H1 (cell line): ENCODE measurements around the gene CXCL16. TPM values are rescaled to one million over a fixed set of nuclear protein-coding genes. Genes with fewer than 3 reads are reported as not detected.
"Not testable (repeated sequence)": the region's sequence is repeated elsewhere in the genome, so short reads cannot be mapped to it uniquely, and the experiment has no call there.

Experiments used
- CTCF ChIA-PET: fragments of 300-600 bp; sonication (Branson Sonifier 250); formaldehyde crosslinking; loops from one replicate; lab custom pipeline; 2021; ENCODE audit not compliant: partially characterized antibody; lab: Charles Lee
- POLR2A ChIA-PET: fragments of 300-600 bp; sonication (Branson Sonifier 250); formaldehyde crosslinking; loops from one replicate; lab custom pipeline; 2021; ENCODE audit warnings: inconsistent platforms; ENCODE audit not compliant: partially characterized antibody; lab: Charles Lee
- DNase-seq, 2 experiments: peaks; one replicate each; pipeline versions ENCODE4 v3.0.0 to v3.0.0-alpha.2; 2010 to 2022; ENCODE audit warnings: low spot score in 2 of 2, low read depth in 1 of 2, mixed read lengths in 1 of 2
- FAIRE-seq: peaks from 2 replicates; lab custom pipeline; 2011; peaks lifted over from hg19 to GRCh38; lab: Jason Lieb, UNC
- H2AFZ ChIP-seq: 2 replicates; pipeline ENCODE4 v1.8.1; 2012; ENCODE audit warnings: low read length, inconsistent platforms
- H2AK5ac ChIP-seq: 2 replicates; pipeline ENCODE4 v1.6.1; 2013; ENCODE audit warnings: low read depth, low read length
- H2BK120ac ChIP-seq: replicated peaks from 2 replicates; pipeline ENCODE3; 2013; ENCODE audit warnings: low read depth, low read length, inconsistent platforms
- H2BK12ac ChIP-seq: 2 replicates; pipeline ENCODE4 v1.6.1; 2013; ENCODE audit warnings: low read depth, low read length
- H2BK15ac ChIP-seq: 2 replicates; pipeline ENCODE4 v1.6.1; 2013; ENCODE audit warnings: low read length
- H2BK20ac ChIP-seq: 2 replicates; pipeline ENCODE4 v1.6.1; 2013; ENCODE audit warnings: low read length
- H2BK5ac ChIP-seq: 2 replicates; pipeline ENCODE4 v1.6.1; 2013; ENCODE audit warnings: low read depth, low read length
- H3K14ac ChIP-seq: 2 replicates; pipeline ENCODE4 v1.6.1; 2013; ENCODE audit warnings: inconsistent platforms; ENCODE audit not compliant: insufficient read length
- H3K18ac ChIP-seq: 2 replicates; pipeline ENCODE4 v1.6.1; 2013; ENCODE audit warnings: low read length; ENCODE audit errors: extremely low read depth
- H3K23ac ChIP-seq: 2 replicates; pipeline ENCODE4 v1.6.1; 2013; ENCODE audit warnings: inconsistent platforms; ENCODE audit not compliant: insufficient read length
- H3K23me2 ChIP-seq: 2 replicates; pipeline ENCODE4 v1.6.1; 2013; ENCODE audit warnings: low read depth, low read length
- H3K27ac ChIP-seq: 2 replicates; pipeline ENCODE4 v1.6.1; 2011; ENCODE audit warnings: low read depth, low read length, inconsistent platforms
- H3K27me3 ChIP-seq, 4 experiments: replicated peaks in 1 of 4; 1 replicate in 1 of 4; 2 replicates in 3 of 4; pipeline versions ENCODE4 v1.6.1 to v1.8.1; 2011 to 2013; ENCODE audit warnings: low read length in 3 of 4, mild to moderate bottlenecking in 3 of 4, inconsistent platforms in 2 of 4, mixed read lengths in 2 of 4, moderate library complexity in 1 of 4; ENCODE audit not compliant: control insufficient read depth in 3 of 4, insufficient read depth in 3 of 4; ENCODE audit errors: extremely low read depth in 1 of 4
- H3K36me3 ChIP-seq, 4 experiments: 2 replicates each; pipeline versions ENCODE4 v1.6.1 to v1.8.1; 2011 to 2013; ENCODE audit warnings: mild to moderate bottlenecking in 4 of 4, low read length in 3 of 4, moderate library complexity in 2 of 4, control low read depth in 1 of 4, inconsistent platforms in 1 of 4; ENCODE audit not compliant: insufficient read depth in 4 of 4, control insufficient read depth in 2 of 4
- H3K4ac ChIP-seq: replicated peaks from 2 replicates; pipeline ENCODE3; 2013; ENCODE audit warnings: low read length, low read depth, mixed read lengths, inconsistent platforms; ENCODE audit not compliant: insufficient read length
- H3K4me1 ChIP-seq, 4 experiments: replicated peaks in 1 of 4; 1 replicate in 1 of 4; 2 replicates in 3 of 4; pipeline versions ENCODE4 v1.6.1 to v1.8.1; 2011 to 2013; ENCODE audit warnings: low read length in 3 of 4, inconsistent platforms in 2 of 4, mixed read lengths in 1 of 4; ENCODE audit not compliant: insufficient read depth in 4 of 4, control insufficient read depth in 3 of 4
- H3K4me2 ChIP-seq, 2 experiments: 2 replicates each; pipeline versions ENCODE4 v1.6.1 to v1.8.1; 2011 to 2013; ENCODE audit warnings: low read depth in 2 of 2, low read length in 2 of 2, control low read depth in 1 of 2, inconsistent platforms in 1 of 2, mild to moderate bottlenecking in 1 of 2; ENCODE audit not compliant: insufficient read depth in 1 of 2
- H3K4me3 ChIP-seq, 4 experiments: fragments of 200-600, 300-600 bp in 1 of 4; sonication (generic), shearing (Covaris generic), sonication (Bioruptor Twin) in 1 of 4; 2 replicates each; pipeline versions ENCODE4 v1.5.1 to v1.8.1; 2011 to 2016; ENCODE audit warnings: low read length in 4 of 4, low read depth in 3 of 4, control low read depth in 2 of 4, inconsistent platforms in 2 of 4, mild to moderate bottlenecking in 2 of 4, mixed read lengths in 1 of 4, moderate library complexity in 1 of 4; ENCODE audit not compliant: insufficient read depth in 2 of 4; ENCODE audit errors: extremely low read depth in 1 of 4
- H3K56ac ChIP-seq: replicated peaks from 2 replicates; pipeline ENCODE3; 2013; ENCODE audit warnings: low read depth, mild to moderate bottlenecking, mixed read lengths, low read length, inconsistent platforms; ENCODE audit not compliant: insufficient read length
- H3K79me1 ChIP-seq: 2 replicates; pipeline ENCODE4 v1.6.1; 2013; ENCODE audit warnings: low read depth, low read length, control low read depth
- H3K79me2 ChIP-seq, 2 experiments: 2 replicates each; pipeline versions ENCODE4 v1.6.1 to v1.8.1; 2012 to 2013; ENCODE audit warnings: low read length in 2 of 2, mild to moderate bottlenecking in 2 of 2, inconsistent platforms in 1 of 2; ENCODE audit not compliant: insufficient read depth in 2 of 2, control insufficient read depth in 1 of 2
- H3K9ac ChIP-seq, 4 experiments: replicated peaks in 1 of 4; 1 replicate in 1 of 4; 2 replicates in 3 of 4; pipeline versions ENCODE4 v1.6.1 to v1.8.1; 2011 to 2013; ENCODE audit warnings: low read depth in 3 of 4, low read length in 3 of 4, control low read depth in 2 of 4, mild to moderate bottlenecking in 2 of 4, moderate library complexity in 2 of 4, inconsistent platforms in 1 of 4; ENCODE audit errors: extremely low read depth in 1 of 4
- H3K9me3 ChIP-seq, 2 experiments: 2 replicates each; pipeline versions ENCODE4 v1.6.1 to v1.8.1; 2012 to 2013; ENCODE audit warnings: mild to moderate bottlenecking in 2 of 2, moderate library complexity in 2 of 2, control low read depth in 1 of 2, inconsistent platforms in 1 of 2, low read depth in 1 of 2, low read length in 1 of 2, mixed read lengths in 1 of 2; ENCODE audit not compliant: insufficient read depth in 2 of 2
- H4K20me1 ChIP-seq, 2 experiments: replicated peaks in 1 of 2; 2 replicates each; pipeline versions ENCODE3 to v1.8.1; 2011 to 2013; ENCODE audit warnings: inconsistent platforms in 2 of 2, low read length in 2 of 2, mild to moderate bottlenecking in 1 of 2; ENCODE audit not compliant: insufficient read depth in 2 of 2, control insufficient read depth in 1 of 2
- H4K5ac ChIP-seq: 2 replicates; pipeline ENCODE4 v1.6.1; 2013; ENCODE audit warnings: low read length, low read depth, mixed read lengths, inconsistent platforms; ENCODE audit not compliant: insufficient read length
- H4K8ac ChIP-seq: 2 replicates; pipeline ENCODE4 v1.8.0; 2013; ENCODE audit warnings: mild to moderate bottlenecking, moderate library complexity, low read length, inconsistent platforms; ENCODE audit not compliant: insufficient read depth; ENCODE audit errors: extremely low read depth
- H4K91ac ChIP-seq: replicated peaks from 2 replicates; pipeline ENCODE3; 2013; ENCODE audit warnings: low read length, mixed read lengths, inconsistent platforms; ENCODE audit not compliant: insufficient read length
- WGBS, 2 experiments: shearing (Covaris generic) in 1 of 2; methylation state at CpG; one replicate each; pipeline versions ENCODE4 v1.1.6 to v1.1.7; 2013 to 2015; ENCODE audit warnings: low lambda C conversion rate in 2 of 2, mixed read lengths in 2 of 2, inconsistent platforms in 1 of 2, low coverage in 1 of 2, missing lambda C conversion rate in 1 of 2; ENCODE audit not compliant: insufficient replicate concordance in 2 of 2, insufficient coverage in 1 of 2, insufficient read length in 1 of 2; ENCODE audit errors: extremely low coverage in 1 of 2, missing lambda C conversion rate in 1 of 2; 5-methylcytosine and 5-hydroxymethylcytosine counted together
- polyA plus RNA-seq, 7 experiments: library from polyadenylated mRNA; depleted of rRNA in 3 of 7; stranded (reverse) in 5 of 7; unstranded in 2 of 7; fragments of >200 nt in 5 of 7; fragments of 200-250 nt in 2 of 7; gene quantifications; 1 replicate in 5 of 7; 2 replicates in 1 of 7; 4 replicates in 1 of 7; pipeline versions ENCODE4 v1.2.1 to v1.2.3, GENCODE V29; 2011 to 2013; ENCODE audit warnings: missing spikeins in 2 of 7, mixed read lengths in 2 of 7
- total RNA-seq: library from RNA; stranded (reverse); fragmentation: NEBNext Ultra II Directional; extraction: Animal tissue kit (Norgen Biotek cat#: 25700); gene quantifications from 2 replicates; pipeline ENCODE4 v1.2.1, GENCODE V29; 2021

The CXCL16 gene
- total and polyA plus RNA-seq, 2 of the 8 experiments (the other 6 are each of a cell fraction or from before 2014, with no cell fraction given), result 3.5 to 4.8 TPM

DNA sequence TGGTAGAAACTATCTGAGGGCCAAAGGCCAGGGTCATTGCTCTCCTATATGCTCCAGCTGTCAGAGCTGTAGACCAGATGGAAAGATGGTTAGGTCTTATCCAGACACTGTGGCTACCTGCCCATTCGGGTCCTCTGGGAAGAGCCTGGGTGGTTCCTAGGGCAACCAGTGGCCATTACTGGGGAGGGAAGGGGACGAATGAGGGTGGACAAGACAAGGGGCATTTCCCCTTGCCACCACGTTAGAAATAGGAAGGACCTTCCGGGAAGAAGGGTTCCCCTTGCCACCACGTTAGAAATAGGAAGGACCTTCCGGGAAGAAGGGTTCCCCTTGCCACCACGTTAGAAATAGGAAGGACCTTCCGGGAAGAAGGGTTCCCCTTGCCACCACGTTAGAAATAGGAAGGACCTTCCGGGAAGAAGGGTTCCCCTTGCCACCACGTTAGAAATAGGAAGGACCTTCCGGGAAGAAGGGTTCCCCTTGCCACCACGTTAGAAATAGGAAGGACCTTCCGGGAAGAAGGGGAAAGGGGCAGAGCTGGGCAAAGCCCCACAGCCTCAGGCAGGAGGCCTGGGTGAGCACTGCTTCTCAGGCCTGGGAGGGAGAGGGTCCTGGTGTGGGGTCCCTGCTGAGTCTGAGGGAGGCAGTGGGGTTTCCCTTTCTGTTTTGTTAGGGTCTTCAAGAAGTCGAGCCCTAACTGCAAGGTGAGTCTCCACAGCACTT lies 25.2 kb downstream of the CXCL16 start:
- H2BK20ac ChIP-seq, H3K9me3 ChIP-seq, H2AK5ac ChIP-seq, H2BK12ac ChIP-seq, H4K20me1 ChIP-seq, H3K23ac ChIP-seq, H2AFZ ChIP-seq, H3K23me2 ChIP-seq, H4K91ac ChIP-seq, H4K5ac ChIP-seq, H2BK5ac ChIP-seq, H3K27ac ChIP-seq, H3K56ac ChIP-seq, H3K9ac ChIP-seq, DNase-seq, H3K14ac ChIP-seq, H2BK15ac ChIP-seq, H3K4me3 ChIP-seq, H3K27me3 ChIP-seq, H2BK120ac ChIP-seq, H3K4me2 ChIP-seq, H3K4me1 ChIP-seq, H3K79me1 ChIP-seq, H3K18ac ChIP-seq, FAIRE-seq, H3K4ac ChIP-seq: not testable (repeated sequence)
- H3K36me3 ChIP-seq, result peaks cover 0 to 25% (median 14%) of the 10 kb centered on the region in 4 experiments; a peak in 7 of 8 replicates
- ChIA-PET CTCF (interaction anchor here (0.6 to 1.2 kb wide), 5 partner anchors 10 to 187 kb away, joined by 3 to 4 read pairs (median 3); partner anchors contain the start of gene PELP1), POLR2A (interaction anchor here (2.0 kb wide), 1 partner anchor 10 kb away, joined by 8 read pairs; the partner anchor contains the start of gene PELP1)
- peaks cover 0 to 19% of the 10 kb centered on the region in 2 experiments; a peak in 2 of 4 replicates for H3K79me2 ChIP-seq
- 84% methylated on average over 8 of the region's 15 CpGs; no CpG with 5 or more reads in 1 of the 2 experiments for WGBS, 2 experiments
- H4K8ac ChIP-seq, result peak overlapping the region; percentile 31; the same call in 1 of the 2 replicates
